Adrenal gland (tissue), 12 donors: ENCODE results near the gene SLC47A1. TPM values are rescaled to one million over a fixed set of nuclear protein-coding genes. Genes with fewer than 3 reads are reported as not detected.

Experiments used
- DNase-seq, 7 donors: peaks; one replicate each; pipeline ENCODE4 v3.0.0-alpha.2; 2019 to 2020
- H3K27ac ChIP-seq, 5 donors: fragments of 200-600 bp; sonication (generic) in 4 of 5; 1 replicate in 3 of 5; 2 replicates in 2 of 5; pipeline versions ENCODE4 v1.5.1 to v1.8.0; 2016 to 2020; ENCODE audit warnings: mild to moderate bottlenecking in 1 of 5
- H3K27me3 ChIP-seq: fragments of 200-600 bp; 2 replicates; pipeline ENCODE4 v1.8.0; 2021
- H3K36me3 ChIP-seq, 2 donors: fragments of 200-600 bp; replicated peaks in 1 of 2; 1 replicate in 1 of 2; 2 replicates in 1 of 2; pipeline versions ENCODE4 v1.5.1 to v1.8.0; 2018 to 2022
- H3K4me1 ChIP-seq, 2 donors: fragments of 200-600 bp; replicated peaks in 1 of 2; 1 replicate in 1 of 2; 2 replicates in 1 of 2; pipeline versions ENCODE4 v1.5.1 to v1.8.0; 2018 to 2021
- H3K4me3 ChIP-seq, 4 donors: fragments of 200-600 bp; sonication (generic) in 3 of 4; one replicate each; pipeline ENCODE4 v1.5.1; 2016 to 2018
- H3K9me3 ChIP-seq, 3 donors: fragments of 200-600 bp; sonication (generic) in 1 of 3; replicated peaks in 1 of 3; 1 replicate in 2 of 3; 2 replicates in 1 of 3; pipeline versions ENCODE4 v1.5.1 to v1.8.0; 2016 to 2021
- CTCF ChIP-seq, 6 experiments: fragments of 450-650 bp in 4 of 6; fragments of 200-600 bp in 2 of 6; sonication (generic) in 1 of 6; IDR thresholded peaks; 1 replicate in 5 of 6; 2 replicates in 1 of 6; pipeline versions ENCODE4 v1.5.1 to v1.8.0; 2016 to 2021; ENCODE audit warnings: antibody characterized with exemption in 6 of 6, mild to moderate bottlenecking in 2 of 6, moderate library complexity in 1 of 6
- POLR2A ChIP-seq, 2 donors: fragments of 450-650 bp; IDR thresholded peaks; one replicate each; pipeline ENCODE4 v1.6.1; 2017; ENCODE audit warnings: antibody characterized with exemption in 2 of 2, mild to moderate bottlenecking in 2 of 2, moderate library complexity in 1 of 2
- WGBS, 4 donors: extraction: QIAGEN DNeasy Blood & Tissue Kit in 2 of 4; methylation state at CpG; one replicate each; pipeline versions ENCODE4 v1.1.5 to v1.1.7; 2013 to 2017; 5-methylcytosine and 5-hydroxymethylcytosine counted together
- intact Hi-C, 2 donors: fragments of 100-400 bp; cut with DNase I; formaldehyde crosslinking; loops; one replicate each; pipeline versions ENCODE4 v1.14.1 to v1.15.0; 2022 to 2023
- polyA plus RNA-seq, 3 donors: library from polyadenylated mRNA; stranded (reverse); fragments of 200-250 nt in 2 of 3; fragments of 350-450 nt in 1 of 3; fragmentation: Illumina TruSeq in 1 of 3; extraction: RNeasy Lipid Tissue Mini Kit (QIAGEN cat#74804) in 1 of 3; gene quantifications; one replicate each; pipeline ENCODE4 v1.2.3, GENCODE V29; 2013 to 2014
- total RNA-seq, 9 donors: library from RNA; depleted of rRNA in 4 of 9; stranded (reverse); fragments of >200 nt in 4 of 9; fragments of 120-200 nt in 1 of 9; fragmentation: NEBNext Ultra II Directional in 1 of 9; extraction: Animal tissue kit (Norgen Biotek cat#: 25700) in 1 of 9; gene quantifications; one replicate each; pipeline versions ENCODE4 v1.1.0 to v1.2.4, GENCODE V29; 2013 to 2023
- donor health status: healthy with polysubstance abuse.
- donor health status: Bipolar disorder and iron deficiency.
- donor health status: DM: yes; HTN: yes; CAD: no.
- donor health status: DM: no; HTN: no; CAD: no.
- donor health status: DM: no; HTN: no; CAD: no.
- donor health status: DM: yes; HTN: yes; CAD: no.

The SLC47A1 gene
- total and polyA plus RNA-seq, 12 donors = 90.1 to 630 (median 166) TPM

- TF ChIP-seq POLR2A (IDR thresholded peaks at IDR 0.05) = no peak
- TF ChIP-seq CTCF (IDR thresholded peaks at IDR 0.05) = no peak
- Histone ChIP-seq H3K4me3 (no peak overlapping the region), H3K36me3 (peaks cover 0 to 5% of the 10 kb centered on the region in 2 donors), H3K27me3 (no peaks in the 10 kb centered on the region), H3K9me3 (no peaks in the 10 kb centered on the region), H3K27ac (peak overlapping the region; percentile 19 to 95 (median 93)), H3K4me1 (peaks cover 15 to 25% of the 10 kb centered on the region in 2 donors)
- no peak for DNase-seq
- WGBS, 4 donors = 71 to 82% (median 73%) methylated on average over 8 to 9 of the region's 9 CpGs
- intact Hi-C loops = no loop called here
Measured at GRCh38 chr17:19551591-19552148, 18.0 kb downstream of the SLC47A1 start.

- Histone ChIP-seq H3K27me3 (no peaks in the 10 kb centered on the region), H3K4me3 (no peak overlapping the region), H3K4me1 (peaks cover 15 to 22% of the 10 kb centered on the region in 2 donors), H3K27ac (peak overlapping the region; percentile 85 to 96 (median 95)), H3K9me3 (peaks cover 0 to 3% (median 0%) of the 10 kb centered on the region in 3 donors), H3K36me3 (peaks cover 0 to 5% of the 10 kb centered on the region in 2 donors)
- 90 to 96% (median 92%) methylated on average over 8 of the region's 8 CpGs for WGBS, 4 donors
- TF ChIP-seq CTCF (IDR thresholded peaks at IDR 0.05) (no peak), POLR2A (IDR thresholded peaks at IDR 0.05) (no peak)
- DNase-seq = no peak
- intact Hi-C loops = no loop called here
Measured at GRCh38 chr17:19553036-19553435, 19.4 kb downstream of the SLC47A1 start.

GRCh38 chr17:19554393-19554792 is 20.7 kb downstream of the SLC47A1 start:
- H3K4me1 ChIP-seq = peaks cover 15 to 22% of the 10 kb centered on the region in 2 donors
- peak overlapping the region; percentile 93 to 97 (median 95) for H3K27ac ChIP-seq
- H3K9me3 ChIP-seq = peaks cover 0 to 7% (median 0%) of the 10 kb centered on the region in 3 donors
- H3K4me3 ChIP-seq = peak overlapping the region in 1 of 4 donors; percentile 27
- no peaks in the 10 kb centered on the region for H3K27me3 ChIP-seq
- 28 to 42% (median 30%) methylated on average over 9 of the region's 9 CpGs for WGBS, 4 donors
- DNase-seq = peak; percentile 75 to 91 (median 85)
- peak in 1 of 2 donors; percentile 84 for TF ChIP-seq POLR2A (IDR thresholded peaks at IDR 0.05)
- peak in 3 of 6 experiments; percentile 23 to 34 (median 25) for TF ChIP-seq CTCF (IDR thresholded peaks at IDR 0.05)
- intact Hi-C loops = no loop called here
- no peaks in the 10 kb centered on the region for H3K36me3 ChIP-seq

- H3K9me3 ChIP-seq = peaks cover 0 to 7% (median 0%) of the 10 kb centered on the region in 3 donors
- peaks cover 15 to 22% of the 10 kb centered on the region in 2 donors for H3K4me1 ChIP-seq
- H3K27ac ChIP-seq = peak overlapping the region; percentile 74 to 97 (median 95)
- intact Hi-C loops = no loop called here
- H3K36me3 ChIP-seq = no peaks in the 10 kb centered on the region
- H3K4me3 ChIP-seq = no peak overlapping the region
- DNase-seq = no peak
- WGBS, 4 donors = 89 to 94% (median 91%) methylated on average over 6 to 11 of the region's 11 CpGs
- TF ChIP-seq CTCF (IDR thresholded peaks at IDR 0.05) = no peak
- TF ChIP-seq POLR2A (IDR thresholded peaks at IDR 0.05) = no peak
- H3K27me3 ChIP-seq = no peaks in the 10 kb centered on the region
Measured at GRCh38 chr17:19555746-19556145, 22.1 kb downstream of the SLC47A1 start.
